ENCODE results near the gene EYA4. TPM values are rescaled to one million over a fixed set of nuclear protein-coding genes. Genes with fewer than 3 reads are reported as not detected.

Gene EYA4
- total RNA-seq, 1 donor from 2014 or later = 15.4 TPM

DNA sequence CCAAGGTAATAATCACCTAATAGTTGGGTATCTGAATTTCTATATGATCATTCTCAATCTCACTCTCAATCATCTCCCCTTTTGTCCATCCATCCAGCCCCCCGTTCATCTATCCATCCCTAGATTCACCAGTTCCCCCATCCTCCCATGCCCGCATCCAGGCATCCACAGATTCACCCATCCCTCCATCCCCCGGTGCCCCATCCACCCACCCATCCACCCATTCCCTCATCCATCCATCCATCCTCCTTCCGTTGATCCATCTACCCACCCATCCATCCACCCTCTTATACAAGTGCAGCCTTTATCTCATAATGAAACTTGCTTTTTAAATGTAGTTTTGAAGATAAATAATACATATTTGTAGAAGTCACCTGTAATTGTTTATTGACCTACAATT, 76.5 kb downstream of the EYA4 start:
- TF ChIP-seq, protein P1, sequence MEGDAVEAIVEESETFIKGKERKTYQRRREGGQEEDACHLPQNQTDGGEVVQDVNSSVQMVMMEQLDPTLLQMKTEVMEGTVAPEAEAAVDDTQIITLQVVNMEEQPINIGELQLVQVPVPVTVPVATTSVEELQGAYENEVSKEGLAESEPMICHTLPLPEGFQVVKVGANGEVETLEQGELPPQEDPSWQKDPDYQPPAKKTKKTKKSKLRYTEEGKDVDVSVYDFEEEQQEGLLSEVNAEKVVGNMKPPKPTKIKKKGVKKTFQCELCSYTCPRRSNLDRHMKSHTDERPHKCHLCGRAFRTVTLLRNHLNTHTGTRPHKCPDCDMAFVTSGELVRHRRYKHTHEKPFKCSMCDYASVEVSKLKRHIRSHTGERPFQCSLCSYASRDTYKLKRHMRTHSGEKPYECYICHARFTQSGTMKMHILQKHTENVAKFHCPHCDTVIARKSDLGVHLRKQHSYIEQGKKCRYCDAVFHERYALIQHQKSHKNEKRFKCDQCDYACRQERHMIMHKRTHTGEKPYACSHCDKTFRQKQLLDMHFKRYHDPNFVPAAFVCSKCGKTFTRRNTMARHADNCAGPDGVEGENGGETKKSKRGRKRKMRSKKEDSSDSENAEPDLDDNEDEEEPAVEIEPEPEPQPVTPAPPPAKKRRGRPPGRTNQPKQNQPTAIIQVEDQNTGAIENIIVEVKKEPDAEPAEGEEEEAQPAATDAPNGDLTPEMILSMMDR (IDR thresholded peaks at IDR 0.05; ENCODE audit: borderline replicate concordance) = no peak
- no peaks in the 10 kb centered on the region for H3K36me3 ChIP-seq
- no peak for DNase-seq
- H3K27ac ChIP-seq (replicated peaks) = no peak overlapping the region
- intact Hi-C loops (cut with micrococcal nuclease) = no loop called here
- H3K4me1 ChIP-seq = peaks cover 14% of the 10 kb centered on the region
- H3K27me3 ChIP-seq (ENCODE audit: low read depth) = no peaks in the 10 kb centered on the region
- no peak overlapping the region for H3K4me3 ChIP-seq
- no peaks in the 10 kb centered on the region for H3K9me3 ChIP-seq (replicated peaks)

DNA sequence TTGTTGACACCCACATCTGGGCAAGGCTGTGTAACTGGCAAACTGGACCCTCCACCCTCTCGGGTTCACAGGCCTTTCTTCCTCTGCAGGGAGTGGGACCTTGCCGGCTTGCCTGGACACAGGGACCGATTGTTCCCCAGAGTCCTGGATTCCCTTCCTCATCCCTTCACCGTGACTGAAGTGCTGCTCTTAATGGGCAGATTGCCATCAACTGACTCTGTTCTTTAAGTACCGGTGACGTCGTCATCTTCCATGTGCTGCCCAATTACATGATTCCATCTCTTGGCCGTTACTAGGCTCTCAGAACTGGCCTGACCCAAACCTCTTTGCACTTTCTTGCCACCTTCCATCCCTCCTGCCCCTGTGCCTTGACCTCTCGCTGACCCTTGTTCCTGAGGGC, 85.4 kb downstream of the EYA4 start:
- H3K27ac ChIP-seq (replicated peaks) = no peak overlapping the region
- H3K4me1 ChIP-seq = peaks cover 20% of the 10 kb centered on the region
- H3K4me3 ChIP-seq = no peak overlapping the region
- DNase-seq = no peak
- TF ChIP-seq, protein P1 (IDR thresholded peaks at IDR 0.05; ENCODE audit: borderline replicate concordance) = no peak
- H3K36me3 ChIP-seq = no peaks in the 10 kb centered on the region
- H3K27me3 ChIP-seq (ENCODE audit: low read depth) = no peaks in the 10 kb centered on the region
- intact Hi-C loops (cut with micrococcal nuclease) = no loop called here
- H3K9me3 ChIP-seq (replicated peaks) = no peaks in the 10 kb centered on the region

DNA sequence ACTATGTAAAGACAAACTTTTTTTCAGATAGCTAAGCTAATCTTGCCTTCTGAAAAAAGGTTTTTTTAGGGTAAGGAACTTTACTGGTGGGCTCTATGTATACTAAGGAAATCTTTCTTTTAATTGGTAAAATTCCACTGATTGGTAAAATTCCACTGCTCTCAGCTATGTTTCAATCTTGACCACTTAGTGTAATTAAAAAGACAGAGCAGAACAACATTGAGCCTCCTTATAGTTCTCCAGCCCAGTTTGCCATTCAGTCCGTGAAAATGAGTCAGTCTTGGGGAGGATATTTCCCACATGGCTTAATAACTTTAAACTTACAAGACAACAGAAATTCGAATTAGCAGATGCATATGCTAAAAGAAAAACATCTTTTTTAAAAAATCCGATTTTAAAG, 92.7 kb downstream of the EYA4 start:
- Histone ChIP-seq H3K4me1 (peaks cover 11% of the 10 kb centered on the region), H3K36me3 (no peaks in the 10 kb centered on the region), H3K27me3 (ENCODE audit: low read depth) (no peaks in the 10 kb centered on the region), H3K4me3 (no peak overlapping the region), H3K27ac (replicated peaks) (no peak overlapping the region), H3K9me3 (replicated peaks) (no peaks in the 10 kb centered on the region)
- DNase-seq = no peak
- TF ChIP-seq, protein P1 (IDR thresholded peaks at IDR 0.05; ENCODE audit: borderline replicate concordance) = no peak
- intact Hi-C loops (cut with micrococcal nuclease) = no loop called here

DNA sequence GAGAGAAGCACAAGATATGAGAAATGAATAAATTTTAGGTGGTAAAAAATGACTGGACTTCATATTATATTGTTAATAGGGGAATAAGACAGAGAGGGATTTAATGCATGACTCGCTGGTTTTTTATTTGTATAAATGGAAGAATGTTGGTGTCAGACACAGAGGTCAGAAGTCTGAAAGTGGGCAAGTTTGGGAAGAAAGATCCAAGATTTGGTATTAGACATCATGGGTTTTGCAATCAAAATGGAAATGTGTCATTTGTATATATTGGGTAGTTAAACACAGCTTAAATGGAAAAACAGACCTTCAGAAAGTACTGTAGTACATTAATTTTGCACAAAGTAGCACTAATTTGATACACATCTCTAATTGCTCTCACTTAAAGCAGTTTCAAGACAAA, 96.2 kb downstream of the EYA4 start:
- H3K27ac ChIP-seq (replicated peaks) = no peak overlapping the region
- H3K27me3 ChIP-seq (ENCODE audit: low read depth) = no peaks in the 10 kb centered on the region
- DNase-seq = no peak
- H3K4me3 ChIP-seq = no peak overlapping the region
- peaks cover 19% of the 10 kb centered on the region for H3K4me1 ChIP-seq
- H3K9me3 ChIP-seq (replicated peaks) = no peaks in the 10 kb centered on the region
- TF ChIP-seq, protein P1 (IDR thresholded peaks at IDR 0.05; ENCODE audit: borderline replicate concordance) = no peak
- no peaks in the 10 kb centered on the region for H3K36me3 ChIP-seq
- intact Hi-C loops (cut with micrococcal nuclease) = no loop called here

DNA sequence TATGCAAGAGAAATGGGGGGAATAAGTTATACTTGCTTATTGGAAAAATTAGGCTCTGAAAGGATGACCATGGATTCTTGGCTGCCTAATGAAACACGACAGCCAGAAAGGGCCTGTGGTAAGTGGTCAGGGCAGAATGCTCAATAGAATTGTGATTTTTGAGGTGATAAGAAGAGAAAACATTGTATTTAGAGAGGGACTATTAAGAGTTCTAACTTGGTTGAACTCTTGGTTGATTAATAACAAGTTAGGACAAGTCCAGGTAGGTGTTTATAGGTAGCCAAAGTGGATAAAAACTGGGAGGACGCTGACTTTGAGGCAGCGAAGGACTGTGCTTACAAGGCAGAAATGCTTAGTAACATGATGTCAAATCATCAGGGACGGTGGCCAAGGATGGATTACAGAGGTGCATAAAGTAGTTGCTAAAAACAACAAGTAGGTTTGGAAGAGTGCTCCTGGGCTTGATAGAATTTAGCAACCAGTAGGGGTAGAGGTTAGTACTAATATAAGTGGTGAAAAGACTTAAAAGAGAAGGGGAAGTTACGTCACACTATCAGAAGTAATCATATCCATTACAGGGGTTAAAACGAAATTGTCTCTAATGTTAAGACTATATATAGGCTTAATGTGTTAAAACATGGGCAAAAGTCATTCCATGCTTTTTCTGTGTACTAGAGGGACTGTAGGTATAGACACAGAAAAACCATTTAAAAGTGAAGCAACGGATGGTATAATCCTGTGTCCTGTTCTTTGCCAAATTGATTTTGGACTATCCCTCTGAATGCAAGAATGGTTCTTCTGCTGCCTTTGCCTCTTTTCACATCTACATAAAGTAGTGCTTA, 98.6 kb downstream of the EYA4 start:
- Histone ChIP-seq H3K4me1 (peaks cover 8% of the 10 kb centered on the region), H3K4me3 (no peak overlapping the region), H3K9me3 (replicated peaks) (no peaks in the 10 kb centered on the region), H3K27me3 (ENCODE audit: low read depth) (no peaks in the 10 kb centered on the region), H3K27ac (replicated peaks) (no peak overlapping the region), H3K36me3 (no peaks in the 10 kb centered on the region)
- TF ChIP-seq, protein P1 (IDR thresholded peaks at IDR 0.05; ENCODE audit: borderline replicate concordance) = no peak
- DNase-seq = no peak
- intact Hi-C loops (cut with micrococcal nuclease) = no loop called here

Data from left ventricle myocardium inferior (tissue), 1 donor.